ENCODE measurements around the gene ABI3BP.

The ABI3BP gene

GRCh38 chr3:100811779-100812507 is 181.3 kb downstream of the ABI3BP start:
- DNase-seq (ENCODE audit: low read depth), result no peak
- H3K4me3 ChIP-seq (ENCODE audit: low read depth, low read length), result no peak overlapping the region
- no peak for TF ChIP-seq MYC (IDR thresholded peaks at IDR 0.05; ENCODE audit: low read depth, low read length)
- TF ChIP-seq MAX (IDR thresholded peaks at IDR 0.05; ENCODE audit: low read depth, low read length), result no peak
- TF ChIP-seq CTCF (IDR thresholded peaks at IDR 0.05; ENCODE audit: low read depth, low read length), result no peak
- no peak for TF ChIP-seq POLR2A (IDR thresholded peaks at IDR 0.05; ENCODE audit: extremely low read depth, insufficient read length)

- H3K4me3 ChIP-seq (ENCODE audit: low read depth, low read length), result no peak overlapping the region
- no peak for DNase-seq (ENCODE audit: low read depth)
- no peak for TF ChIP-seq MYC (IDR thresholded peaks at IDR 0.05; ENCODE audit: low read depth, low read length)
- TF ChIP-seq CTCF (IDR thresholded peaks at IDR 0.05; ENCODE audit: low read depth, low read length), result no peak
- no peak for TF ChIP-seq MAX (IDR thresholded peaks at IDR 0.05; ENCODE audit: low read depth, low read length)
- TF ChIP-seq POLR2A (IDR thresholded peaks at IDR 0.05; ENCODE audit: extremely low read depth, insufficient read length), result no peak
These were observed 182.6 kb downstream of the ABI3BP start for GRCh38 chr3:100810671-100811070.

GRCh38 chr3:100804631-100805030 is 188.6 kb downstream of the ABI3BP start:
- no peak overlapping the region for H3K4me3 ChIP-seq (ENCODE audit: low read depth, low read length)
- DNase-seq (ENCODE audit: low read depth), result no peak
- TF ChIP-seq CTCF (IDR thresholded peaks at IDR 0.05; ENCODE audit: low read depth, low read length), result no peak
- no peak for TF ChIP-seq MAX (IDR thresholded peaks at IDR 0.05; ENCODE audit: low read depth, low read length)
- no peak for TF ChIP-seq MYC (IDR thresholded peaks at IDR 0.05; ENCODE audit: low read depth, low read length)
- TF ChIP-seq POLR2A (IDR thresholded peaks at IDR 0.05; ENCODE audit: extremely low read depth, insufficient read length), result no peak

- DNase-seq (ENCODE audit: low read depth), result no peak
- H3K4me3 ChIP-seq (ENCODE audit: low read depth, low read length), result no peak overlapping the region
- TF ChIP-seq POLR2A (IDR thresholded peaks at IDR 0.05; ENCODE audit: extremely low read depth, insufficient read length) (no peak), MAX (IDR thresholded peaks at IDR 0.05; ENCODE audit: low read depth, low read length) (no peak), MYC (IDR thresholded peaks at IDR 0.05; ENCODE audit: low read depth, low read length) (no peak), CTCF (IDR thresholded peaks at IDR 0.05; ENCODE audit: low read depth, low read length) (no peak)
These were observed 189.5 kb downstream of the ABI3BP start for GRCh38 chr3:100803711-100804110.

GRCh38 chr3:100802126-100802525 is 191.1 kb downstream of the ABI3BP start:
- no peak for DNase-seq (ENCODE audit: low read depth)
- TF ChIP-seq CTCF (IDR thresholded peaks at IDR 0.05; ENCODE audit: low read depth, low read length) (no peak), MAX (IDR thresholded peaks at IDR 0.05; ENCODE audit: low read depth, low read length) (no peak), POLR2A (IDR thresholded peaks at IDR 0.05; ENCODE audit: extremely low read depth, insufficient read length) (no peak), MYC (IDR thresholded peaks at IDR 0.05; ENCODE audit: low read depth, low read length) (no peak)
- H3K4me3 ChIP-seq (ENCODE audit: low read depth, low read length), result no peak overlapping the region

Measured in NB4 (cell line).